Bronchial epithelial cell (primary cell): ENCODE measurements around the gene MLYCD. TPM values are rescaled to one million over a fixed set of nuclear protein-coding genes. Genes with fewer than 3 reads are reported as not detected.

Experiments used
- DNase-seq: peaks from one replicate; pipeline ENCODE4 v3.0.0-alpha.2; 2010; ENCODE audit warnings: low read depth
- FAIRE-seq: peaks from 2 replicates; lab custom pipeline; 2011; peaks lifted over from hg19 to GRCh38; lab: Jason Lieb, UNC
- H3K27me3 ChIP-seq: 2 replicates; pipeline ENCODE4 v1.5.1; 2011; ENCODE audit warnings: low read length; ENCODE audit not compliant: control insufficient read depth, insufficient read depth
- H3K36me3 ChIP-seq: 2 replicates; pipeline ENCODE4 v1.5.1; 2011; ENCODE audit warnings: low read length; ENCODE audit not compliant: control insufficient read depth, insufficient read depth
- H3K4me3 ChIP-seq: 2 replicates; pipeline ENCODE4 v1.5.1; 2011; ENCODE audit warnings: mild to moderate bottlenecking, low read depth, low read length, control low read depth
- total RNA-seq: library from RNA; depleted of rRNA; stranded (reverse); fragments of >200 nt; gene quantifications from 2 replicates; pipeline ENCODE4 v1.2.1, GENCODE V29; 2014
- TF ChIP-seq, protein P1 (sequence below): IDR thresholded peaks from 2 replicates; pipeline ENCODE4 v1.5.1; 2011; ENCODE audit warnings: mild to moderate bottlenecking, moderate library complexity, low read length, control low read depth, inconsistent platforms; ENCODE audit not compliant: insufficient read depth, severe bottlenecking

Gene MLYCD
- total RNA-seq, 1 donor from 2014 or later: 2.6 TPM

DNA sequence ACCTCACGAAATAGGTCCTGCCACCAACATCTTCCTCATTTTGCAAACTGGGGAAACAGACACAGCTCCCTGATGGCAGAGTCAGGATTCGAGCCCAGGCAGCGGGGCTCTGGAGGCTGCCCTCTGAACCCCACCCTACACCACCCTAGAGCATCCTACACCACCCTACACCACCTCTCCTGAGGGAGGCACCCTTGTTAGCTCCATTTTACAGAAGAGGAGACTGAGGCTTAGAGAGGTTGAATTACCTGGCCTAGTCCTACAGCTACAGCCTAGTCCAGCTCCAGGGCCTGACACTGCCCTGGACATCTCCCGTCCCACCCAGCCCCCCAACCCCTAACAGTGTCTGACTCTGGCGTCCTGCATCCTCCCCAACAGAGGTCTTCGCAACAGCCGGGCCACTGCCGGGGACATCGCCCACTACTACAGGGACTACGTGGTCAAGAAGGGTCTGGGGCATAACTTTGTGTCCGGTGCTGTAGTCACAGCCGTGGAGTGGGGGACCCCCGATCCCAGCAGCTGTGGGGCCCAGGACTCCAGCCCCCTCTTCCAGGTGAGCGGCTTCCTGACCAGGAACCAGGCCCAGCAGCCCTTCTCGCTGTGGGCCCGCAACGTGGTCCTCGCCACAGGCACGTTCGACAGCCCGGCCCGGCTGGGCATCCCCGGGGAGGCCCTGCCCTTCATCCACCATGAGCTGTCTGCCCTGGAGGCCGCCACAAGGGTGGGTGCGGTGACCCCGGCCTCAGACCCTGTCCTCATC, 65.9 kb downstream of the MLYCD start:
- Histone ChIP-seq H3K36me3 (peaks cover 14% of the 10 kb centered on the region), H3K4me3 (no peak overlapping the region), H3K27me3 (peaks cover 7% of the 10 kb centered on the region)
- TF ChIP-seq, protein P1, sequence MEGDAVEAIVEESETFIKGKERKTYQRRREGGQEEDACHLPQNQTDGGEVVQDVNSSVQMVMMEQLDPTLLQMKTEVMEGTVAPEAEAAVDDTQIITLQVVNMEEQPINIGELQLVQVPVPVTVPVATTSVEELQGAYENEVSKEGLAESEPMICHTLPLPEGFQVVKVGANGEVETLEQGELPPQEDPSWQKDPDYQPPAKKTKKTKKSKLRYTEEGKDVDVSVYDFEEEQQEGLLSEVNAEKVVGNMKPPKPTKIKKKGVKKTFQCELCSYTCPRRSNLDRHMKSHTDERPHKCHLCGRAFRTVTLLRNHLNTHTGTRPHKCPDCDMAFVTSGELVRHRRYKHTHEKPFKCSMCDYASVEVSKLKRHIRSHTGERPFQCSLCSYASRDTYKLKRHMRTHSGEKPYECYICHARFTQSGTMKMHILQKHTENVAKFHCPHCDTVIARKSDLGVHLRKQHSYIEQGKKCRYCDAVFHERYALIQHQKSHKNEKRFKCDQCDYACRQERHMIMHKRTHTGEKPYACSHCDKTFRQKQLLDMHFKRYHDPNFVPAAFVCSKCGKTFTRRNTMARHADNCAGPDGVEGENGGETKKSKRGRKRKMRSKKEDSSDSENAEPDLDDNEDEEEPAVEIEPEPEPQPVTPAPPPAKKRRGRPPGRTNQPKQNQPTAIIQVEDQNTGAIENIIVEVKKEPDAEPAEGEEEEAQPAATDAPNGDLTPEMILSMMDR: no peak
- FAIRE-seq: no peak
- DNase-seq: no peak

- H3K27me3 ChIP-seq: peaks cover 8% of the 10 kb centered on the region
- FAIRE-seq: no peak
- TF ChIP-seq, protein P1: no peak
- no peak for DNase-seq
- no peak overlapping the region for H3K4me3 ChIP-seq
- peaks cover 13% of the 10 kb centered on the region for H3K36me3 ChIP-seq
Measured at GRCh38 chr16:83965444-83966152, 66.7 kb downstream of the MLYCD start.

- TF ChIP-seq, protein P1: no peak
- peaks cover 8% of the 10 kb centered on the region for H3K27me3 ChIP-seq
- H3K4me3 ChIP-seq: no peak overlapping the region
- peaks cover 9% of the 10 kb centered on the region for H3K36me3 ChIP-seq
- DNase-seq: no peak
- FAIRE-seq: no peak
Measured at GRCh38 chr16:83966153-83966696, 67.3 kb downstream of the MLYCD start.

DNA sequence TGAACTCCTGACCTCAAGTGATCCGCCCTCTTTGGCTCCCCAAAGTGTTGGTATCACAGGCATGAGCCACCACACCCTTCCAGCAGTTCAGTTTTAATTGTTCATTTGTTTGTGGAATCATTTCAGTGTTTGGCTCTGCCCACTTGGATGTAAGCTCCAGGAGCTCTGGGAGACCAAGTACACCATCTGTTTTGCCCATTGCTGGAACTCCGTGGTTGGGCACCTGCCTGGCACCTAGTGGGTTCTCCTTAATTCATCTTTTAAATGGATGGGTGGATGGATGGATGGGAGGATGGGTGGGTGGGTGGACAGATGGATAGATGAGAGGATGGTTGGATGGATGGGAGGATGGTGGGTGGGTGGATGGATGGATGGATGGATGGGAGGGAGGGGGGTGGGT, 68.2 kb downstream of the MLYCD start:
- DNase-seq (no peak), FAIRE-seq (no peak)
- Histone ChIP-seq H3K36me3 (peaks cover 5% of the 10 kb centered on the region), H3K4me3 (no peak overlapping the region), H3K27me3 (peaks cover 8% of the 10 kb centered on the region)
- TF ChIP-seq, protein P1: no peak

DNA sequence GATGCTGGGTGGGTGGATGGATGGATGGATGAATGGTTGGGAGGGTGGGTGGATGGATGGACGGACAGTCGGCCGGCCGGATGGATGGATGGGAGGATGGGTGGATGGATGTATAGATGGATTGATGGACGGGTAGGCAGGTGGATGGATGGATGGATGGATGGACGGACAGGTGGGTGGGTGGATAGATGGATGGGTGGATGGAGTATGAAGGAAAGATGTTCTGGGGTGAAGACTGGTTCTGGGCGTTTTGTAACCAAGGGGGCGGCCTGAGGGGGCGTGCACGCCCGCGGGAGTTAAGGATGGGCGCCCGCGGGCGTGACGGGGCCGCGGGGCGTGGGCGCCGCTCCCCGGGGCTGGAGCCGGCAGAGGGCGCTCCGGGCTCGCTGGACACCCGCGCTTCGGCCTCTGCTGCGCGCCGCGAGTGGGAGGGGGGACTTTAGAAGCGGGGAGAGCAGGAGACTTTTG, 69.0 kb downstream of the MLYCD start, which contains the start of gene NECAB2:
NECAB2 (plus strand) TSS at position 407 of the 468 bp plus-strand sequence. CDS start 405 bp downstream, outside the sequence.
- H3K27me3 ChIP-seq: peaks cover 10% of the 10 kb centered on the region
- TF ChIP-seq, protein P1: peak; percentile 56
- peak within 1 kb of the TSS; percentile 17 for H3K4me3 ChIP-seq
- H3K36me3 ChIP-seq: peaks cover 2% of the 10 kb centered on the region
- DNase-seq (no peak), FAIRE-seq (no peak)
